HS-5 (cell line): Measurements from ENCODE around the gene PAMR1.
"Not testable (repeated sequence)": the region's sequence is repeated elsewhere in the genome, so short reads cannot be mapped to it uniquely, and the experiment has no call there.

Source experiments
- DNase-seq: peaks from one replicate; pipeline ENCODE4 v3.0.0-alpha.2; 2012; ENCODE audit warnings: low read depth

PAMR1 gene

DNA sequence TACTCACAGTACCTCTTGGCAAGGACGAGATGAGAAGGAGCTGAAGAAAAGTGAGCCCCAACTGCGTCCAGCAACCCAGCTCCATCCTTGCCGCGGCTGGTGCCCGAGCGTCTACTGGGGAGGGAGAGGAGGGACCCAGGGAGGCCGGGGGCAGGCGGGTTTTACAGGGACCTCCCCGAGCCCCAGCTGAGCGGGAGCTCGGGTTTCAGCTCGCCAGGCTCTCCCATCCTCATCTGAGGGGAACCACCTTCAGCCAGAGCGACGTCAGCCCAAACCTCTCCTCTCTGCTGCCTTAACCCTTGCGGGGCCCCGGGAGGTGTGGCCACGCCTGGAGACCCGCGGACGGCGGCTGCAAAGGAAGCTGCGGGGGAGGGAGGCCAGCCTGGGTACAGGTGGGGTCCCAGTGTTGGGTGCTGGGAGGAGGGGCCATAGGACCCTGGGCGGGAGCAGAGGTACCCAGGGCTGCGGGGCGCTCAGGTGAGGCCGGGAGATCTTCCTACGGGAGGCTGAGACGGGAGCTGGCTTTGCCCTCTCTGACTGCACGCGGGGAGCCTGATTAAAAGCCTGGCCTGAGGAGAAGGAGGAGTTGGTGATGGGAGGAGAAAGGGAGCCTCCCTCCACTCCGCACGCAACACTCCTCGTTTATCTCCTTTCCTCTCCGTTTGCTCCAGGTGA is at the start of gene PAMR1:
Gene PAMR1 (minus strand): TSS at position 116 of the 675 bp plus-strand sequence. CDS start 31 bp downstream, at position 85.
- no peak for DNase-seq

- DNase-seq = no peak
Measured at GRCh38 chr11:35571696-35572095, 46.3 kb upstream of the PAMR1 start.

DNA sequence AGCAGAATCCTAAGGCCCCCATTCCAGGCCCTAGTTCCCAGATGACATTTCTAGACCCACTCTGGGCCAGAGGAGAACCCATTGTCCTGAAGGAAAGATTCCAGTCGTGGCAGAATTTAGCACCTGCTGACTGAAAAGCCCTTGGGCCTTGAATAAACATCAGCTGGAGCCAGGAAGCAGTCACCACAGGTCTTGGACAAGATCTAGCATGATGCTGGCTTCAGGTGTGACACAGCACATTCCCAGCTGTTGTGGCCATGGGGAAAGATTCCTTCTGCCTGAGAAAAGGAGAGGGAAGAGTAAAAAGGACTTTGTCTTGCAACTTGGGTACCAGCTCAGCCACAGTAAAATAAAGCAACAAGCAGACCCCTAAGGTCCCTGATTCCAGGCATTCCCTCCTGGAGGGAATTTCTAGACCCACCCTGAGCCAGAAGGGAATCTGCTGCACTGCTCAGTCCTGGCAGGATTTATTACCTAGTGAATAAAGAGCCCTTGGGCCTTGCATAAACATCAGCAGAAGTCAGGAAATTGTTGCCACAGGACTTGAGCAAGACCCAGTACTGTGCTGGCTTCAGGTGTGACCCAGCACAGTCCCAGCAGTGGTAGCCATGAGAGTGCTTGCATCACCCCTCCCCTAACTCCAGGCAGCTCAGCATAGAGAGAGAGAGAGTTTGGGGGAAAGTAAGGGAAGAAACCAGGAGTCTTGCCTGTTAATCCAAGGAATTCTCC is 42.5 kb upstream of the PAMR1 start:
- no peak for DNase-seq

DNA sequence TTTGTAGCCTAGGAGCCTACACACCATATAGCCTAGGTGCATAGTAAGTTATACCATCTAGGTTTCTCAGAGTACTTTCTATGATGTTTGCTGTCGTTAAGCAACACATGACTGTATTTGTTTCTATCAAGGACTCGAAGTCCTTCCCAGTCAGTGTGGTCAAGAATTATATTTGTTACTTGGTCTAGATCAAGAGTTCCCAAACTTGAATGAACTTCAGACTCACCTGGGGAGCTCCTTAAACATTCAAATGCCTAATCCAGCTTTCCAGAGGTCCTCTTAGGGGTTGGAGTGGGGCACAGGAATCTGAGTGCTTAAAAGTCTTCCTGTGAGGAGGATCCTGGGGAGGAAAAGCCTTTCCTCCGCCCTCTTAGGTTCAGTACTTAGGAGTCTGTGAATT is 41.5 kb upstream of the PAMR1 start:
- no peak for DNase-seq

DNA sequence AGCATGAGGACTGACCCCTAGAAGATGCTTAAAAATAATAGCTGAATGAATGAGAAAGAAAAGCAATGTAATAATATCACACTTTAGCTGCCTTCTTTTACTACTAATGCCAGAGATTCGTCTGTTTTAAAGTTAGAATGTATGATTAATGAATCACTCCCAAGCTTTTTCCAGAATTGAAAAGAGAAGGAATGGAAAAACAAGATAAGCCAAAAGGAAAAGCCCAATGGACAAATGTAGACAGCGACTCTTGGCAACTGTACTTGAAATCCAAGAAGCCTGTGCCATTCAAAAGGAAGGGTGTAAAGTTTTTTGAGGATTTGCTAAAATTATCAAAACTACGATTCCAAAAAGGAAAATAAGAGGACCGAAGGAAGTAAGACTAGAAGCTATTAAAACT is 40.8 kb upstream of the PAMR1 start:
- no peak for DNase-seq

DNA sequence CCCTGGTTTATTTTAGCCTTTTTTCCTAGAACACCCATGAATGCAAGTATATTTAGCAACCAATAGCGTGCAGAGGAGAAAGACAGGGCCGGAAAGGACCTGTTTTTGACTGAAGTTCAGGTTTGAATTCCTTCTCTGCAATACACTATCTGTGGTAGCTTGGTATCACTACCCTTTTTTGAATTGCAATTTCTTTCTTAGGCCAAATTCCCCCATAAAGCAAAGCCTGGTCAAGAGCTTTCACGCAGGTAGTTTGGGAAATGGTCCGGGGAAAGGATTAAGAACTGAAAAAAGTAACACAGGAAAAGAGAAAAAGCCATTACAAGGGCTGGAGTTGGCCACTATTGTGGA is 38.8 kb upstream of the PAMR1 start:
- DNase-seq = no peak

DNA sequence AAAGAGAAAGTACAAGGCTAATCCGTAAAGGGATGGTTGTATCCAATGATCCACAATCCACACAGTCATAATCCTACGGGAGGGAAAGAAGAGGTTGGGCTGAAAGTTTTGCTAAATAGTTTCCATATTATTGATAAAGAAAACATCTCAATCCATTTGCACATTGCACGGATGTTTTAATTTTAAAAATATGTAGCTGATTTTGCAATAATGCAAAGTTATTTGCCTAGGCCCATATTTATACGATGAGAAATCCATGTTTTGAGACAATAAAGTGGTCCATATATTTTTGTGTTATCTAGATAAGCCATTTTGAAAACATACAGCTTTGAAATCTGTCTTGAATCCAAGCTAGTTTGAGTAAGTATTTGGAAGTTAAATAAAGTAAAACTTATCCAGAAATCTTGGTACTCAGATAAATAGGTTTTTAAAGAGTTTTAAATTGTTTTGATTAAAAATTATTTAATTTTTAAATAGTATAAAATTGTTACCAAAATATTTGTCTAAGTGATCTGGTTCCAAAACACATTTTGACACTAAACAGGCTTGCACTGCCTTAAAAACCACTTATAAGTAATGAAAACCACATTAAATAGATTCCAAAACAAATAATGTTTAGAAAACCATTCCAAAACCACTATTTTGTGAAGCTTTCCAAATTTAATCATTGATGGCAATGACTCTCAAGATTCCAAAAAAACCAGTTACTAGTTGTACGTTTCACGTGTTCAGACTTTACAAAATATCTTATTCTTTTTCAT is 38.2 kb upstream of the PAMR1 start:
- DNase-seq = no peak

GRCh38 chr11:35559949-35560348 is 34.5 kb upstream of the PAMR1 start:
- DNase-seq = no peak

GRCh38 chr11:35558513-35558912 is 33.1 kb upstream of the PAMR1 start:
- no peak for DNase-seq

DNA sequence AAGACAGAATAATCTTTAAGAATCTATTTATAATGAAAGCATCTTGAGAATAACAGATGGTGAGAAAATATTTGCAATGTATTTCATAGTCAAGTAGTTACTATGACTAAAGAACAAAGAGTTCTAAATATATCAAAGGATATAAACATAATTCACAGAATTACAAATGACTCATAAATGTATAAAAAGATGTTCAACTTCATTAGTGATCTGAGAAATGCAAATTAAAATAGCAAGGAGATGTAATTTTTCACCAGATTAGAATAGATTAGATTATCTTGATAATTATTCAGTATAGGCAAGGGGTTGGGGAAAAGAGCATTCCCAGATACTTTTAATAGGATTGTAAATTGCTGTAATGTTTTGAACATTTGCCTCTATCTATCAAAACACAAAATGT is 30.1 kb upstream of the PAMR1 start:
- no peak for DNase-seq

- peak; percentile 48 for DNase-seq
Measured at GRCh38 chr11:35554491-35555437, 29.3 kb upstream of the PAMR1 start.

GRCh38 chr11:35553831-35554230 is 28.4 kb upstream of the PAMR1 start:
- peak; percentile 65 for DNase-seq

GRCh38 chr11:35553021-35553420 is 27.6 kb upstream of the PAMR1 start:
- no peak for DNase-seq

- no peak for DNase-seq
Measured at GRCh38 chr11:35552616-35553015, 27.2 kb upstream of the PAMR1 start.

GRCh38 chr11:35550374-35551036 is 25.1 kb upstream of the PAMR1 start:
- no peak for DNase-seq

DNA sequence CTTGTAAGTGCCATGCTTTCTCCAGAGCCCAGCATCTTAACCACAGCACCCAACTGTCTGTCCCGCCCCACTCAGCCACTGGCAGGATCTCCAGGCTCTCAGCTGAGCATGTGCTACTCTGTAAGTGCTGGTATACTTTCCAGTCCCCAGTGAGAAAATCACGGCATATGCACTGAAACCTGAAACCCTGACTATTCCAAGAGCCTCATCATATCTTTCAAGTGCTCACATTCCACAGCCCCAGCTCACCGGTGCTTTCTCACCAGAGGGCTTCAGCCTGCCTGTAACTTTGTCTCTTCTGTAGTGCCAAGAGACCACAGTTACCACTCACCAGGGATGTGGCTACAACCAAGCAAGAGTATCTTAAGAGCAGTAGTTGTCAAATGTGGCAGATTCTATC is 24.4 kb upstream of the PAMR1 start:
- peak; percentile 94 for DNase-seq

GRCh38 chr11:35548925-35549561 is 23.6 kb upstream of the PAMR1 start:
- DNase-seq = no peak

DNA sequence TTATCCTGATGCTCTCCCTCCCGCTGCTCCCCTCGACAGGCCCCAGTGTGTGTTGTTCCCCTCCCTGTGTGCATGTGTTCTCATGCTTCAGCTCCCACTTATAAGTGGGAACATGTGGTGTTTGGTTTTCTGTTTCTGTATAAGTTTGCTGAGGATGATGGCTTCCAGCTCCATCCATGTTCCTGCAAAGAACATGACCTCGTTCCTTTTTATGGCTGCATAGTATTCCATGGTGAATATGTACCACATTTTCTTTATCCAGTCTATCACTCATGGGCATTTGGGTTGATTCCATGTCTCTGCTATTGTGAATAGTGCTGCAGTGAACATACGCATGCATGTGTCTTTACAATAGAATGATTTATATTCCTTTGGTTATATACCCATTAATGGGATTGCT is 22.6 kb upstream of the PAMR1 start:
- not testable (repeated sequence) for DNase-seq

- no peak for DNase-seq
Measured at GRCh38 chr11:35546317-35546716, 20.9 kb upstream of the PAMR1 start.

DNA sequence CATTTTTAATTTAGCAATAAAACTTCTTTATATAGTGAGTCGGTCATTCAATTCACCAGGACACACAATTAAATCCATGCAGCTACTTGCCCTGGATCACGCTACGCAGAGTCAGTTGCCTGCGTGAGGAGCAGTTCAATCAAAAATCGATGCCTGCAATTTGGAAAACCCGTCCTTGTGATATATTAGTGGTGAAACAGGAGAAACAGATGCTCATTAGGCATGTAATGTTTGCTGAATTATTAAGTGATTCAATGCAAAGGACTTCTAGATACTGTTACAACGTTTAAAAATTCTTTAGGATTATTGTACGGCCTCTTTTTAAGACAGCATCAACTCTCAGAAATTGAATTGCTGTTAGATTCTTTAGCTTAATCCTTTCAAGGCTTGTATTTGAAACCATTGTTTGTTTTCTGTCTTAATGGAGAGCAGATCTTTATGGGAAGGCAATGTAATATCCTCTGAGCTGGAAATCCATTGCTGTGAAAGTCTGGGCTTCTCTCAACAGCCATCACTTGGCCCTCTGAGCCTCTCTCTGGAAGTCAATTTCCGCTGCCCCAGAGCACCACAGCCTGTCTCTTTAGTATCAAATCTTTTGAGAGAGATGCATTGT is 20.1 kb upstream of the PAMR1 start:
- no peak for DNase-seq
